Fibroblast of skin of abdomen (primary cell): ENCODE measurements around the gene LSAMP.
A peak's percentile ranks its signal among the peaks of the same experiment; 100 is the strongest.
"Not testable (repeated sequence)": the region's sequence is repeated elsewhere in the genome, so short reads cannot be mapped to it uniquely, and the experiment has no call there.

Experiments
- DNase-seq: peaks from one replicate; pipeline ENCODE4 v3.0.0-alpha.2; 2013

Gene LSAMP

GRCh38 chr3:115876876-115877614, 568.2 kb downstream of the LSAMP start:
- DNase-seq: no peak

DNA sequence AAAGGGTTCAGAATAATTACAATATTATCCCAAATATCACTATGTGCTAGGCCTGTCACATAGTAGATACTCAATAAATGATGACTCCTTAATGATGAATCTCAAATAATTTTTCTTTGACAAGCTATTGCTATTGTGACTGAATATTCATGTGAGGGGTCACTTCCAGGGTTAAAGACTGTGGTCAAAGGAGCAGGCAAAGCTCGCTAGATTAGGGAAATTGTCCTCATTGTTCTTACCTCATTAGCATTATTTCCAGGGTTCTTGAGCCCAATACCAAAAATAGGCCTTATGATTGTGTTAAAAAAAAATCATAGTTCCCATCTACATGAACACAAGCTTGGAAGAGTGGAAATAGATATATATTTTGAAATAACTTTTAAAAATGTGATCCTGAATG, 569.8 kb downstream of the LSAMP start:
- no peak for DNase-seq

- no peak for DNase-seq
Measured at GRCh38 chr3:115871735-115872134, 573.6 kb downstream of the LSAMP start.

- DNase-seq: no peak
Measured at GRCh38 chr3:115864911-115865310, 580.4 kb downstream of the LSAMP start.

DNA sequence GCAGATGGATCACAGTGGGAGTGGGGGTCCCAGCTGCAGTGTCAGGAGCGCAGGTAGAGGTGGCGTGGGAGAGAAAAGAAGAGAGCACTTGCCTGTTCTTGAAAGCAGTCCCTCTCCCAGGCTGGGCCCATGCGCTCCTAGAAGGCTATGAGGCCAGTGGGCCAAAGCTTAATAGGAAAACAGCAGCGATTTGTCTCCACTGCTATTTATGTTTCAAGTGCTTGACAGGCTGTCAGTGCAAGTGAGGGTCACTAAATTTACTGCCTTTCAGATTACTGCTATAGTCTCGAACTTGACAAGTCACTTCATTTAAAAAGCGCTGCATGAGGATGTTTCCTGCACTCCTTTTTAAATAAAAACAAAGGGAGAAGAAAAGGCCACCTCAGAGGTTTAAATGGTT, 582.4 kb downstream of the LSAMP start:
- no peak for DNase-seq

DNA sequence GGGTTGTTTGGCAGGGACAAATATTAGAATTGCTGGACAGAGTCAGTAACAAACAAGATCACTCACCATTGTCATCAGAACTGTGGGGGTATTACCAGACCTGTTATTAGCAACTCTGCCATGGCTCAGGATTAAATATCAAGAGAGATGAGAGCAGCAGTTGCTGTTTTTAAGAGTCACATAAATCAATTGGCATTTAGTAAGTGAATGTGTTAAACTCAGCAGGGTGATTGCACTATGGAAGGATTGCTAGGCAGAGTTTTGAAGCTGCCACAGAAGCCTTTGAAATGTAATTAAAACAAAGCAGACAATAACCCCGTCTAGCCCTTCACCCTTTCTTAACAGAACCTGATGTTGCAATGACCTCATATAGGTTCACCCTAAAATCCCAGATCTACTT, 583.2 kb downstream of the LSAMP start:
- no peak for DNase-seq

- no peak for DNase-seq
Measured at GRCh38 chr3:115861166-115861733, 584.0 kb downstream of the LSAMP start.

GRCh38 chr3:115860766-115861165, 584.5 kb downstream of the LSAMP start:
- no peak for DNase-seq

- DNase-seq: no peak
Measured at GRCh38 chr3:115859002-115859807, 586.1 kb downstream of the LSAMP start.

DNA sequence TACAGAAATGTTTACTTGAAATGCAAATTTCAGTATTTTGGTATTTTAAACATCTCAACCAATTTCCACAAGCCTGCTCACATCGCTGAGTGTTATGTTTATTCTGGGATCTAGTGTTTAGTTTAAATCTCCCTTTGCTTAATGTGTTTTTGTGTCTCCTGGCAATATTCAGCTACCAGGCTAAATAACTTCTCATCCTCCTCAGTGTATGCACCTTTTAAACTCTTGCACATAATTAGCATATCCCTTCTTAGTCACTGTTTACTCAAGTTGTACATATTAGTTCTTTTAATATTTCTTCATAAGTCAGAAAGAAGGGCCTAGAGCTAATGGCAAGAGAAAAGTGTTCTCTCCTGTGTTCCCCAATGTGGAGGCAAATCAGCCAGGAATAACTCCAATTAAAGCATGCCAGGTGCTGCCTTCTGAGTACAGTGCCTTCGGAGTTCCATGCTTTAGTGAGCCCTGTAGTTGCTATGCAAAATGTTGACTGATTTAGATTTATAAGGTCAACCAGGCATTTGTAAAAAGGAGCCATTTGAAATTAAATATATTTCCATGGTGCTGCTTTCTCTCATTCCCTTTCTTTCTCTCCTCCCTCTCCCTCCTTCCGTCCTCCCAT, 587.7 kb downstream of the LSAMP start:
- DNase-seq: no peak

GRCh38 chr3:115855911-115856310, 589.4 kb downstream of the LSAMP start:
- peak; percentile 45 for DNase-seq

- DNase-seq: no peak
Measured at GRCh38 chr3:115853104-115853503, 592.2 kb downstream of the LSAMP start.

- no peak for DNase-seq
Measured at GRCh38 chr3:115852278-115852677, 593.0 kb downstream of the LSAMP start.

DNA sequence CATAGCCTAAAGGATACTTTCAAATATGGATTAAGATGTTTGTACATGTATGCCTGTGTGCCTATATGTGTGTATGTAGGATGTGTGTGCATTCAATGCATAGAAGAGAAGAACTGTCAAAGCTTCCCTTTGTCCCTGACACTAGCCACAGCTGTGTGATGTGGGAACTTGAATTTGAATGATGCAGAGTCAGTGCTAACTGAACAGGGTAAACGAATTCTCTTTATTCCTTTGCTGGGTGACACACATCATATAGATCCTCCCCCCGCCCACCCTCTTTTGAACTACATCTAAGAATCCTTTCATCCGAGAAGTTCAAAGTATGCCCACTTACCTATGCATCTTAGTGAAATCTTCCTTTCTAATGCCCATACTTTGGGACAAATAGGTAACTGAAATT, 593.7 kb downstream of the LSAMP start:
- DNase-seq: no peak

DNA sequence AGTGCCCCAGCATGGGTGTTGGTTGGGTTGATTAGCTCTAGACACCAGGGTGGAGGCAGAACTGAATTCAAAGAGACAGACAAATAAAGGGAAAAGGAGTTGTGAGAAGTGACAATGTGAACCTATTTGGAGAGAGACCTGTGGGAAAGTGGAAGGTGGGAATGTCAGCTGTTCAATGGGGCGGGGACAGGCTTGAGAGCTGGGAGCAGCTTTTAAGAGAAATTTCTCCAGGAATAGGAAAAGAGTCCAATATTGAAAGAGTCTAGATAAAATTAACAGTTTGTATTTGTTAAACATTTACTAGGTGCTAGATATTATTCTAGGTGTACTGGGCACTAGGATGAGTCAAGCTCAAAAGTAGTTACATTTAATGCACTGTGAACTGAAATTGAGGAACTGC, 596.6 kb downstream of the LSAMP start:
- DNase-seq: no peak

DNA sequence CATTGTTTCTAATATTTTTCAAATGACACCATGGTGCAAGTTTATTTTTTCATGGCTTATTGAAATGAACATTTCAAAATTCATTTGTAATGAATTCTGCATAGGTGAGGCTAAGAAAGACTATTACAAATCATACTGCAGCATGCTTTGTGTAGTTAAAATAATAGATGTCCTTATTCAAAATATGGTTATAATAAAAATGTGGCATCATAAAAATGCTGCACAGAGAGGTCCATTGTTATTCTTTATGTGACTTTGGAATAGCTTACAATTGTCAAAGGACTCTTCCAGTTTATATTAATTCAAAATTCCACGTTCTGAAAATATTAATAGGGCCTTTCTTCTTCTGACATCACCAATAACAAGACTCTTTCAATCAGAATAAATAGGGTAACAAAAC, 599.3 kb downstream of the LSAMP start:
- DNase-seq: no peak

DNA sequence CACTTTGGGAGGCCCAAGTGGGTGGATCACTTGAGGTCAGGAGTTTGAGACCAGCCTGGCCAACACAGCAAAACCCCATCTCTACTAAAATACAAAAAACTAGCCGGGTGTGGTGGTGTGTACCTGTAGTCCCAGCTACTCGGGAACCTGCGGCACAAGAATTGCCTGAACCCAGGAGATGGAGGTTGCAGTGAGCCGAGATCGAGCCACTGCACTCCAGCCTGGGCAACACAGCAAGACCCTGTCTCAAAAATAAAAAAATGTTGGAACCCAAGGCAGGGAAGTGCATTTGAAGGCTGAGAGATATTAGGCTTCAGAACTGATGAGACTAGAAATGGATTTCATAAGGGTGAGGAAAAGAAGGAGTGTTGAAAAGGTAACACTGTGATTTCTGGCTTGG, 600.6 kb downstream of the LSAMP start:
- not testable (repeated sequence) for DNase-seq

GRCh38 chr3:115843206-115843605, 602.1 kb downstream of the LSAMP start:
- no peak for DNase-seq

GRCh38 chr3:115839246-115839645, 606.0 kb downstream of the LSAMP start:
- DNase-seq: no peak

DNA sequence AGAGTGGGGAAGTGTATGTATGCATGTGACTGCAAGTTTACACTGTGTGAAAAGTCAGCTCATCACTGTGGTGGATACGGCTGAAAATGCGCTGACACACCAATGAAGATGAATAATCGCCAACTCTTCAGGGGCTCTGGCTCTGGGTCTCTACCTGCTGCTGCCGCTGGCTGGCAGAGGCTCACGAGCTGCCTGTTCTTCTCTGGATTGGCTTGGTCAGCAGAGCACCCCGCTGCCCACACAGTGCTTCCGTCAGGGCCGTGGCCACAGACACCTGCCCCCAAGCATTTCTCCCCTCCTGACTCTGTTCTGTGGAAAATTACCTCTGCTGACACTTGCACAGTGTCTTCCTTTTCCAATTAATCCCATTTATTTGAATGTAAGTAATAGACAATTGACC, 606.5 kb downstream of the LSAMP start:
- DNase-seq: no peak

DNA sequence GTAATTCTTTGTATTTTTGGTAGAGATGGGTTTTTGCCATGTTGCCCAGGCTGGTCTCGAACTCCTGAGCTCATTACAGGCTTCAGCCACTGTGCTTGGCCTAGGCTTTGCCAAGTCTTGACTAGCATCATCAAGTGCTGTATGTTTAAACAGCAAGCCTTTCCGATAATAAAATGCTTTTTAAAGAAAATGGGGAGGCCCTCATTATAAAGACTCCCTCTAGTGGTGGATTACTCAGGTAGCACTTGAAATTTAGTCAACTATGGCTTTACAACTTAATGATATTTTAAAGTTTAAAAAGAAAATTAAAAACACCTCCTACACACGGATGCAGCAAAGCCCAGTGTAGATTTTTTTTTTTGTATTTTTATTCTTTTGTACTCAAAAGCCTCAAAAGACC, 608.3 kb downstream of the LSAMP start:
- peak; percentile 18 for DNase-seq

GRCh38 chr3:115835946-115836345, 609.3 kb downstream of the LSAMP start:
- DNase-seq: no peak

GRCh38 chr3:115834068-115834467, 611.2 kb downstream of the LSAMP start:
- peak; percentile 95 for DNase-seq
